ENCODE data around the gene ARHGAP28.

GRCh38 chr18:6941996-6942395 lies 212.5 kb downstream of the ARHGAP28 start:
- no peak for TF ChIP-seq POLR2A (IDR thresholded peaks at IDR 0.05)
- no peak for TF ChIP-seq CTCF (IDR thresholded peaks at IDR 0.05)

Data from vagina (tissue), 2 donors.